Measurements from ENCODE around the gene DUSP10.

GRCh38 chr1:221739677-221740025 is 2.2 kb downstream of the DUSP10 start:
- TF ChIP-seq CTCF (IDR thresholded peaks at IDR 0.05) (no peak), POLR2A (IDR thresholded peaks at IDR 0.05) (no peak), EP300 (IDR thresholded peaks at IDR 0.05) (no peak), POLR2AphosphoS5 (IDR thresholded peaks at IDR 0.05) (no peak)
